Embryonic facial prominence (tissue), 1 donor: ENCODE measurements around the gene COPG2.

Experiments used
- DNase-seq: peaks from one replicate; pipeline ENCODE4 v3.0.0-alpha.2; 2016; ENCODE audit errors: extremely low spot score

The COPG2 gene

DNA sequence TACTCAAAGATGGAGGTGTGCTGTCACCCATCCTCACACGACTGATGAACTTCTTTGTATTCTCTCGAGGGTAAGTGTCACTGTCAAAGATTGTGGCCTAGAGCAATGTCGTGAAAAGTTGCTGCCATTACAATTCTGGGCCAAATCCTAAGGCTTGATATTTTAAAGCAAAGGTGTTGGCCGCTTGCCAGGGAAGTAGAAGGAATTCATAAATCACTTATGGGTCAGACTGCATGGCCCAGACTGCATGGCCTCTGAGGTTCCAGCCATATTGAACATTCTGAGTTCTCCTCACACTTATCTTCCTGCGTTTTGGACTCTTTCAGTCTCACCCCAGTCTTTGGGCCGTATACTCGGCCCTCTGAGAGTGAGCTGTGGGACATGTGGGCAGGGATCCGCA is 168.1 kb downstream of the COPG2 start:
- DNase-seq, result no peak

DNA sequence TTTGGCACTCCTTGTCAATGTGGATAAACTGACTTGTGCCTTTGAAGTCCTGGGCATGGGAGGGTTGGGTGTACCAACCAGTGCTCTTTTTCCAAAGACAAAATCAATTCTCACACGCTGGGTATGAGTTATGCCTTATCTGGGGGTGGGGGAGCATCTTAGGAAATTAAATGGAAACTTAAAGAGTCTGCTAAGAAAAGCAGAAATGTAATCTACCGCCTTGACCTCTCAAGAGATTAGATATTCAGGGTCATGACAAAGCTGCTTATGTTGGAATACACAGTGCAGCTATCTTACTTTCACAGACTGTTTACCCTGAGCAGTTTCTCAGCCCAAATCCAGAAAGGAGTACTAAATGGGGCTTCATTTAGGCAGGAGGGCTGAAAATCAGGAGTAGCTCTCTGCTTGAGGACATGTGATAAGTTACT is 174.1 kb downstream of the COPG2 start:
- no peak for DNase-seq

GRCh38 chr7:130493275-130493873 is 175.2 kb downstream of the COPG2 start:
- no peak for DNase-seq

DNA sequence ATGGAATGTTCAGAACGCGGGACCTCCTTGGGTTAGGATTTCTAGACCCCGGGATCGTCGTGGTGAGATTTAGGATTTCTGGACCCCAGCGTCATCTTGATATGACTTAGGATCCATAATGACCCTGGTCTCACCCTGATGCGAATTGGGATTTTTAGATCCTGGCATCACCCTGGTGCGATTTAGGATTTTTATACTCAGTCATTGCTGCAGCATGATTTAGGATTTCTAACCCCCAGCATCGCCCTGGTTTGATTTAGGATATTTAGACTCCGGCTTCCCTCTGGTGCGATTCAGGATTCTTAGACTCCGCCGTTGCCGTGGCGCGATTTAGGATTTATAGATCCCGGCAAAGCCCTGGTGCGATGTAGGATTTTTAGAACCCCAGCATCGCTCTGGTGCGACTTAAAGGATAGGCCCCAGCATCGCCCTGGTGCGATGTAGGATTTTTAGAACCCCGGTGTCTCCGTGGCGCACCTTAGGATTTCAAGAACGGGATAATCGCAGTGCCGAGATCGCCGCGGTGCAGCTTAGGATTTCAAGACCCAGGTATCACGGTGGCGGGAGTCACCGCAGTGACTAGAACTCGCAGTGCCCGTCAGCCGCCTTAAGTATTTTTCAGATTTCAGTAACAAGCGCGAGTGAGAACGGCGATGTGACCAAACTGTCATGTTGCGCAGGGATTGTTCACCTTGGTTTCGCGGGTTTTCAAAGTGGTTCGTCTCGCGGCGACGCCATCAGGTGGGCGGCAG is 175.8 kb downstream of the COPG2 start:
- no peak for DNase-seq

DNA sequence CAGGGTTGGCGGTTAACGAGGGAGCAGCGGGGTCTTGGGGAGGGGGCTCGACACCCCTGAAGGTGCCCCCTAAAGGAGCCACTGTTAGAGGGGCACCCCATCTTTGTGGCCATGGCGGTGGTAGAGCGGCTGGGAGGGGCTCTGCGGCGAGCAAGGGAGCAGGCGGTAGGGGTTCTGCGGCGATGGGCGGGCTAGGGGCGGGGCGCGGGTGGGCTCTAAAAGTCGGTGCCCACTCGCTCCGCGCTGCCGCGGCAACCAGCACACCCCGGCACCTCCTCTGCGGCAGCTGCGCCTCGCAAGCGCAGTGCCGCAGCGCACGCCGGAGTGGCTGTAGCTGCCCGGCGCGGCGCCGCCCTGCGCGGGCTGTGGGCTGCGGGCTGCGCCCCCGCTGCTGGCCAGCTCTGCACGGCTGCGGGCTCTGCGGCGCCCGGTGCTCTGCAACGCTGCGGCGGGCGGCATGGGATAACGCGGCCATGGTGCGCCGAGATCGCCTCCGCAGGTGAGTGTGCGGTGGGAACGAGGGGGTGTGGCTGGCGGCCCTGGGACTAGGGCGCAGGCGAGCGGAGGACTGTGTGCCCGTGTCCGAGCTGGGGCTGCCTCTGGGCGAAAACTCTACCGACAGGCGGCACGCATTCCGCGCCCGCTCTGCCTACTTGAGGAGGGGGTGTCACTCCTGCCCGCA is 176.6 kb downstream of the COPG2 start, which contains the start of gene MEST:
TSS of gene MEST (plus strand) at position 245 of the 682 bp plus-strand sequence. CDS start at position 474, 229 bp downstream.
- DNase-seq, result no peak

DNA sequence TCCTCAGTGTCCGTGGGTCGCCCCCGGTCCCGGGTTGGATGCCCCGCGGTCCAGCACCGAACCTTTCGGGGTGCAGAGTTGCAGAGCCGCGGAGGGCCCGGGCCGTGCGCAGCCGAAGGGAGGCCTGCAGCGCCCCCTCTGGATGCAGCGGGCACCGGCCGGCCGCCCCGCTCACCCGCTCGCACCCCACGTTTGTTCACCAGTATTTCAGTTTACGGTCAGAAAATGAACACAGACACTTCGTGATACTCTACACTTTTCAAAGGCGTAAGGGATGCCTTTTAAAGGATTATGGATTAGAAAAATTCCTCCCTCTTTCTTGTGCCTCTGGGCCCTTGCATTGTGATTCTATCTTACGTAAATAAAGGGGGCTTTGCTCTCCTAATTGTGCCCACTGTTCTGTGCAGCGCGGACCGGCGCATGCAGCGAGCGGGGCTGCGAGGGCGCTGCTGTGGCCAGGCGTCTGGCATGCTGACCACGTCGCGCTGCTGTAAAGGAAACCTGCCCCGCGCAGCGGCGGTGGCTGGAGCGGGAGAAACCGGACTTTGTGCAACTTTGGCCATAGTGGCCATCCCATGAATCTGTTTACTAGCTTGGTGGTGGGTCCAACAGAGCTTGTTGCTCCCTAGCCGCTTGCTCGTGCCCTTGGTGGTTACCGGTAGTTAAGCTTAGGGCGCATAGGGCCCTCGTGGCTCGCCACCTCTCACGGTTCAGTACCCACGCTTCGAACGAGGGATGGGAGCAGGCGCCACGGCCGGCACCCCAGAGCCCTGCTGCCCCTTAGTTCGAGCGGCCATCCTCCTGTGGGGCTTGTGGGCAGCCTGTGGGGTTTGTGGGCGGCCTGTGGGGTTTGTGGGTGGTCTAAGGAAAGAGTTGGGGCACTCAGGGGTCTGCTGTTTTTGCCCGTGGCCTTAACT is 177.4 kb downstream of the COPG2 start:
- no peak for DNase-seq

DNA sequence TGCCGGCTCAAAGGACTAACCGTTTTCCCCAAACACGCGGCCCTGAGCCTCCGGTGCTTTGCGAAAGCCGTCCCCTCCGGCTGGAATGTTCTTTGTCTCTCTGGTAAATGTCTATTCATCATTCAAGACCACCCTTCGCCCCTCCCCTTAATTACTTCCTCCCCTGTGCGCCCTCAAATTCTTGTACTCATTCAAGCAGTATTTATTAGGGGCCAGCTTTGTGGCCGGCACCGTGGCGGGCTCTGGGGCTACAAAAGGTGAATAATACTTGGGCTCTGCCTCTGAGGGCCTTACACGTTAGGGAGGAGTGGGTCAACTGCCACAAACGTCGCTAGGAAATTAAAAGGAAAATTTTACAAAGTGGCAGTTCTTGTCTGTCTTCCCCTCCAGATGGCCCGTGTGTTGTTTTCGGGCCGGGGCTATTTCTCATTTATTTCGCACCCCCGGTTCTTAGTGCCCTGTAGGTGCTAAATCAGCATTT is 178.2 kb downstream of the COPG2 start:
- DNase-seq, result no peak

GRCh38 chr7:130489140-130489983 is 179.2 kb downstream of the COPG2 start:
- DNase-seq, result no peak

- DNase-seq, result no peak
Observed at GRCh38 chr7:130488392-130489139, 180.0 kb downstream of the COPG2 start.

DNA sequence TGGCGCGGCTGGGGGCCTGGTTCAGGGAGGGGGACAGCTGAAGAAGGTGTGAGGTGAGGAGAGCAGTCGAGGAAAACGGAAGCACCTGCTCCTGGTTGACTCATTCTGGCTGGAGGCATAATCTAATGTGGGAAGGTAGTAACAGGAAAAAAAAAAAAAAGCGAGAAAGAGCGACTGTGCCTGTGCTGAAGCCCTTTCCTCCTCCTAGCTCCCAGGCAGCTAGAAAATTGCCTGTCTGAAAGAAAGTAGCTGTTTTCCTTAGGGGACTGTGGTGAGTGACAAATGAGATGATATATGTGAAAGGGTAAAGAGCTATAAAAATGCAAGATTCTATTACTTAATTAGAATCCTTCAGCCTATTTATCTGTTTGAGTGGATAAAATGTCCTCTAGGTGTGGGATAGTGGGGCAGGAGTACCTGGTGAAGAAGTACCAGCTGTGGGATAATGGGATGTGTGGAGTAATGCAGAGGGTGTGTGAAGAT is 181.6 kb downstream of the COPG2 start:
- DNase-seq, result no peak

- DNase-seq, result no peak
Observed at GRCh38 chr7:130486114-130486953, 182.2 kb downstream of the COPG2 start.

DNA sequence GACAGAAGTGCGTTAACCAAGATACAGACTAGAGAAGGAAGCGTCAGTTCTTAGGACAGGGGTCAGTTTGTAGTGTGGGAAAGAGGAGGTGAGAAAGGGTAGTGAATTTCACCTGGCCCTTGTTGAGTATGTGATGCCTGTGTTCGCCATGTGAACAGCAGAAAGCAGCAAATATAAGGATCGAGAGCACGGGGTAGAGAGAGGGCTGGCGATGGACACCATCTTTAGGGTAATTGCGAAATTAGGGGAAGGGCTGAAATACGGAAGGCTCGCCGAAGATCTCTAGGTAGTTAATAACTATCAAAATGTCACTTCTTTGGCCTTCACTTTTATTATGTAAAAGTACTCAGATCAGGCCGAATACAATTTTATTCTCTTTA is 182.8 kb downstream of the COPG2 start:
- DNase-seq, result no peak

- no peak for DNase-seq
Observed at GRCh38 chr7:130483031-130483430, 185.5 kb downstream of the COPG2 start.

DNA sequence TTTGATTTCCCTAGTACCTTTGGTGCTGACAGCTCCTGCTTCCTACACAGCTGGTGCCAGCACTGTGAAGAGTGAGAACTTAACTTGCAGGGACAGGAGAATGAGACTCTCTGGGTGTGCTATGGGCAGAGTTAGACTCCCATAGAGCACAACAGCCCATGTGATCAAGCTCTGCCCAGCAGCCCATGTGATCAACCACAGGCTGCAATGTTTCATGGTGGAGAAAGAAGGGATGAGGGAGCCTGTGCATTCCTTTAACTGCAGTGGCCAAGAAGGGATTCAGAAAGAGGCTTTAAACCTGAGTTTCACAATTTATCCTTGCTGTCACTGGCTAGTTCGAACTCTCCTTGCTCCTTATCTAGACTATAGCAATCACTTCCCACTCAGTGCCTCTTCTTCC is 186.7 kb downstream of the COPG2 start:
- no peak for DNase-seq

DNA sequence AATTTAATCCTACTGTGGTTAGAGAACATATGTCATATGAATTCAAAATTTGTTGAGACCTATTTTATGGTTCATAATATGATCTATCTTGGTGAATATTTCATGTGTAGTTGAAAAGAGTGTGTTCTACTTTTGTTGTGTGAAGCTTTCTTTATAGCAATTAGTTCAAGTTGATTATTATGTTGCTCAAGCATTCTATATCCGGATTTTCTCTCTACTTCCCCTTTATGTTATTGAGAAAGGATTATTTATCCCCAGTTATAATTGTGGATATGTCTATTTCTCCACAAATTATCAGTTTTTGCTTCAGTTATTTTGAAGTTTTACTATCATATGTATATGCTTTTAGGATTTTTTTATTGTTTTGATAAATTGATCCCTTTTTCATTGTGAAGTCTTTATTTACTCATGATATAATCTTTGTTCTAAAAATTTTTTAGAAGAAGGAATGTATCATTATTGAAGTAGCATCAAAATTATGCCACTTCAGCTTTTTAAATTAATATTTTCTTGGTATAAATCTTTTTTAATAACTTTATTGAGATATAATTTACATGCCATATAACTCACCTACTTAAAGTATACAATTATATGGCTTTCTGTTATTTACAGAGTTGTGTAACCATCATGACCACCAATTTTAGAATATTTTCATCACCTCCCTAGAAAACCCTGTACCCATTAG is 188.7 kb downstream of the COPG2 start:
- no peak for DNase-seq

DNA sequence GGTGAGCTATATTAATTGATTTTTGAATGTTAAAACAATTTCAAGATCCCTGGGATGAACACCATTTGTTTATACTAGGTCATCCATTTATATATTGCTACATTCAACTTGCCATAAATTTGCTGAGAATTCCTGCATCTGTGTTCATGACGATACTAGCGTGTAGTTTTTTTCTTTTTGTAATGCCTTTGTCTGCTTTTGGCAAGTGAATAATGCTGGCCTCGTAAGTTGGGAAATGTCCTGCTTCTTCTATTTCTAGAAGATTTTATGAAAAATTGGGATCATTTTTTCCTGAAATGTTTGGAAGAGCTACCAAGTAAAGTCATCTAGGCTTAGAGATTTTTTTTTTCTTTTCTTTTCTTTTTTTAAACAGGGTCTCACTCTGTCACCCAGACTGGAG is 189.6 kb downstream of the COPG2 start:
- no peak for DNase-seq

DNA sequence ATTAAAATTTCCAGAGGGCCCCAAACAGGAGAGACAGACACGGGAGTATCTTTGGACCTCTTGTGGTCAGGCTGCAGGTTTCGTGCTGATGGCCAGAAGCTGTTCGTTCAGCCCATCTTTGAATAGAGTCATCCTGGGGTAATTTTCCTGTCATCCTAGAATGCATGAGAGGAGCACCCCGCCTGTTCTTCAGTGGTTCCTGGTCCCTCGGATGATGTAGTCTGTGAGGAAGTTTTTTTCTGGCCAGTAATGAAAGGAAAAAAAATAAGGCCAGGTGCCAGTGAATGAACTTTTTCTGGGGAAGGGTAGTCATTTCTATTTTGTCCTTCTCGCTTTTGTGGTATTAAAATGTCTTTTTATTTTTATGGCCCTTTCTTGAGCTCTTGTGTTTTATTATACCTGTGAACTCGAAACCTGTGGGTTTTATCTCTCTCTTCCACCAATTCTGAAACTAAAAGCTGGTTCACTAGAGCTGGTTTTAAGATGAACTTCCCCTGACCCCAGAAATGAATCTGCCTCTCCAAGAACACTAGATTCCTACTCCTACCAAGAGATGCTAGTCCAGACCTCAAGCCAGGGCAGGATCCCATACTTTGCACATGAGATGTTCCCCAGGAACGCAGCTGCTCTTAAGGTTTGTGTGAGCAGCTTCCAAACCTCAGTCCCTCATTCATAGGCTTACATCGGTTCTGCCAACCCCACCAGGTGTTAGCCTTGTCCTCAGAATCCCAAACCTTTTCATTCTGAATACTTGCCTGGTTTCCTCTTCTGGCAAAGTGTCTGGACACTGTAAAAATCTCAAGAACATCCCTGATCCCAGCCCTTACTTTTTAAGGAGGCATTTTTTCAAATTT is 192.0 kb downstream of the COPG2 start:
- no peak for DNase-seq
